Keratinocyte (primary cell): Measurements from ENCODE around the gene GC.

Source experiments
- EZH2 ChIP-seq: IDR thresholded peaks from one replicate; pipeline ENCODE4 v1.6.1; 2012; ENCODE audit warnings: inconsistent platforms, mild to moderate bottlenecking, low read length, moderate library complexity
- TF ChIP-seq, protein P1 (sequence below), 3 experiments: IDR thresholded peaks in 1 of 3; conservative IDR thresholded peaks in 1 of 3; optimal IDR thresholded peaks in 1 of 3; 2 replicates in 2 of 3; 3 replicates in 1 of 3; pipeline versions ENCODE3 to v1.5.1; 2011; ENCODE audit warnings: low read length in 3 of 3, mild to moderate bottlenecking in 3 of 3, moderate library complexity in 2 of 3, control low read depth in 1 of 3, inconsistent platforms in 1 of 3; ENCODE audit not compliant: insufficient read depth in 2 of 3; ENCODE audit errors: extremely low read depth in 1 of 3

DNA sequence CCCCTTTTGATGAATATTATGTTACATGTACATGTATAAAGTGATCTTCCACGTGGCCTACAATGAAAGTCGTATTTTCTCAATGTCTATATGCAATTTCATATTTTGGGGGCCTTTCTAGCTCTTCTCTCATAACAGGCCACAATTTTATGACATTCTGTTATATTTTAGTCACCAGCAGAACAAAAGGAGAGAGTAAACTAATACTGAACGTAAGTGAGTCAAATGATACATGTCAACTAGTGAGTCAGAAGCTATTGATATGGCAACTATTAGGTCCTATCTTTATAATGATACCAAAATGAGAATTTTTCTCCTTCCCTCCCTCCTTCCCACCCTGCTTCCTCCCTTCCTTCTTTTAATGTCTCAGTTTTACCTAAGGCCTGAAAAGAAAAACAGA, 14.4 kb downstream of the GC start:
- TF ChIP-seq, protein P1, sequence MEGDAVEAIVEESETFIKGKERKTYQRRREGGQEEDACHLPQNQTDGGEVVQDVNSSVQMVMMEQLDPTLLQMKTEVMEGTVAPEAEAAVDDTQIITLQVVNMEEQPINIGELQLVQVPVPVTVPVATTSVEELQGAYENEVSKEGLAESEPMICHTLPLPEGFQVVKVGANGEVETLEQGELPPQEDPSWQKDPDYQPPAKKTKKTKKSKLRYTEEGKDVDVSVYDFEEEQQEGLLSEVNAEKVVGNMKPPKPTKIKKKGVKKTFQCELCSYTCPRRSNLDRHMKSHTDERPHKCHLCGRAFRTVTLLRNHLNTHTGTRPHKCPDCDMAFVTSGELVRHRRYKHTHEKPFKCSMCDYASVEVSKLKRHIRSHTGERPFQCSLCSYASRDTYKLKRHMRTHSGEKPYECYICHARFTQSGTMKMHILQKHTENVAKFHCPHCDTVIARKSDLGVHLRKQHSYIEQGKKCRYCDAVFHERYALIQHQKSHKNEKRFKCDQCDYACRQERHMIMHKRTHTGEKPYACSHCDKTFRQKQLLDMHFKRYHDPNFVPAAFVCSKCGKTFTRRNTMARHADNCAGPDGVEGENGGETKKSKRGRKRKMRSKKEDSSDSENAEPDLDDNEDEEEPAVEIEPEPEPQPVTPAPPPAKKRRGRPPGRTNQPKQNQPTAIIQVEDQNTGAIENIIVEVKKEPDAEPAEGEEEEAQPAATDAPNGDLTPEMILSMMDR (optimal IDR thresholded peaks at IDR 0.05 in 1 of 3, IDR thresholded peaks at IDR 0.05 in 1 of 3, conservative IDR thresholded peaks at IDR 0.05 in 1 of 3; ENCODE audit: extremely low read depth in 1 of 3, insufficient read depth in 2 of 3, low read length in 3 of 3), result no peak
- TF ChIP-seq EZH2, result no peak
